Stimulated activated CD8-positive, alpha-beta memory T cell treated with anti-CD3 and anti-CD28 coated beads, Interleukin-4, amount 100 ng/mL, for 24 hours (primary cell): ENCODE measurements around the gene FAM227A.
"Not testable (repeated sequence)": the region's sequence is repeated elsewhere in the genome, so short reads cannot be mapped to it uniquely, and the experiment has no call there.

ENCODE experiments used
- DNase-seq: peaks from one replicate; pipeline ENCODE4 v3.0.0-alpha.2; 2020; ENCODE audit warnings: low read depth

FAM227A gene

GRCh38 chr22:38657045-38657909 is 1.1 kb upstream of the FAM227A start:
- DNase-seq = no peak

DNA sequence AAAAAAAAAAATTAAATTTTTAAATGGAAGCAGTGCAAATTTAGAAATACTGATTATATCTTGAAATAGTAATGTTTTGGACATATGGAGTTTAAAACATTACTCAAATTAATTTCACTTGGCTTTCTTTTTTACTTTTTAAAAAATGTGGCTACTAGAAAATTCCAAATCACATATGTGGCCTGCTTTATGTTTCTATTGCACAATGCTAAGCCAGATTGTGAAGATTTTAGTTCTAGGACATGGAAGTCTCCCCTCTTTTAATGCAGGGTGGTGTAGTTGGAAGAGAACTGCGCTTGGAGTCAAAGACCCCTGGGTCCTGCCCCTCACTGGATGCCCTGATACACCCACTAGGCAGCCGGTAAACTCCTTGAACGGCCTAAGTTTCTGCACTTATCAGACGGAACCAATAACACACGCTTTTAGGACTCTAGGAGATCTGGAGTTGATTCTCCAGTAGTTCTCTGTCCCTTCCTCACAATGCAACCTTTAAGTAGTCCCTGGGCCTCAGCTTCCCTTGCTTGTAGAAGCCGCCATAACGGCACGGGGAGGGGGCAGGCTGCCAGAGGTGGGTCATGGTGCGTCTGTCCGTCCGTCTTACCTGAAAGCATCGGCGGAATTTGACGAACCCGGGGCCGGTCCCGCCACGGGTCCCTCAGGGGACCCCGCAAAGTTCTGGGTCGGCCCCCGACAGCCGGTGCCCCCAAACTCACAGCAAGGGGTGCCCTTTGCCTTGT is 505 bp downstream of the FAM227A start:
- no peak for DNase-seq

- no peak for DNase-seq
Observed at GRCh38 chr22:38653741-38654140, 2.5 kb downstream of the FAM227A start.

- DNase-seq = no peak
Observed at GRCh38 chr22:38652859-38653258, 3.3 kb downstream of the FAM227A start.

- no peak for DNase-seq
Observed at GRCh38 chr22:38649841-38650522, 6.2 kb downstream of the FAM227A start.

DNA sequence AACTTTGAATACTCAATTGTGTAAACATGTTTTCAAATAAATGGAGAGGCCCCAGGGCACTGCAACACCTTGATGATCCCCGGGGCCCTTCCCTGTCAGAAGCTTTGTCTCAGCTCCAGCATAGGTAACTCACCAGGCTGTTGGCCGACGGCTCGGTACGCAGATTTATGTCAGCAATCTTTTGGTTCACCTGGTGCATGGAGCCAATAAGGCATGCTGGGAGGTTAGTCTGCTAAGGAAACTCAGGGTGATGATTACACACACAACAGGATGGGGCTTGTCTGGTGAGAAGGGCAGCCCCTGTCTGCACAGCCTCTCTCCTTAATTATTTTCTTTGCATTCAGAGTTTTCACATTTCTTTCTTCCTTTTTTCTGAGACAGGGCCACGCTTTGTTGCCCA is 10.8 kb downstream of the FAM227A start:
- DNase-seq = no peak

DNA sequence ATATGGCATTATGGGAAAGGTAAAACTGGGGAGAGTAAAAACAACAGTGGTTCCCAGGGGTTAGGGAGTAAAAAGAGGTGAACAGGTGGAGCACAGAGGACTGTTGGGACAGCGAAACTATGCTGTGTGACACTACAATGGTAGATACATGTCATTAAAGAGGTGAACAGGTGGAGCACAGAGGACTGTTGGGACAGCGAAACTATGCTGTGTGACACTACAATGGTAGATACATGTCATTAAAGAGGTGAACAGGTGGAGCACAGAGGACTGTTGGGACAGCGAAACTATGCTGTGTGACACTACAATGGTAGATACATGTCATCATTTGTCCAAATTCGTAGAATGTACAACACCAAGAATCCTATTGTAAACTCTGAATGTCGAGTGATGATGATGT is 11.9 kb downstream of the FAM227A start:
- DNase-seq = not testable (repeated sequence)

GRCh38 chr22:38641476-38642040 is 14.6 kb downstream of the FAM227A start:
- DNase-seq = no peak

- DNase-seq = no peak
Observed at GRCh38 chr22:38638728-38639127, 17.5 kb downstream of the FAM227A start.

DNA sequence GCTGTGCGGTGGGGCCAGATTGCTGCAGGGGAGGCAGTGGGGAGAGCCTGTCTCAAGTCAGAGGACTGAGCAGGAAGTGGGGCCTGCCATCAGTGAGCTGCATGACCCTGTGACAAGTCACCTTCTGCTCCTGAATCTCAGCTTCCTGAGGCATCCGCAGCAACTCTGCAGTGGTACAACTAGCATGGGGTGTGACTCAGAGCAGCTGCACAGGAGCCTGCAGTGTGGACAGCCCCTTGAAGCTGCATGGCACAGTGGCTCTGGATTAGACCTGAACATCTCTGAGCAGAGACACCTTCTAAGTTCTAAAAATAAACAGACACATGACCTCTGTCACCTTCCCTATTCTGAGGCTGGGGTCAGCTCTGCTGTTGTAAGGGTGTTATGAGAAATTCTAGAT is 18.0 kb downstream of the FAM227A start:
- no peak for DNase-seq

DNA sequence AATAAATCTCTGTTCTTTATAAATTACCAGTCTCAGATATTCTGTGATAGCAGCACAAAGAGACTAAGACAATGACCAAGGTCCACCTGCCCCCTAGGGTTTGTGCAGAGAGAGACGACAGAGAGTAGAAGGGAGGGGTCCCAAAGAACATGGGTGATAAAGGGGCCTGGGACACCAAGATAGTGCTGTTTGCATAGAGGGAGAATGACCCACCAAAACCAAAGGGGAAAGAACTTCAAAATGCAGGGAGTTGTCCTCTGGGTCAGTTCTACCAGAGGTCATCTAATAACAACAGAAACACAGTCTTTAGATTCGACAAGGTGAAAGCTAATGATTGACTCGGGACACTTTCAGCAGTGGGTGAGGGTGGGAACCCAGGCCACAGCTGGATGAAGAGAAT is 23.7 kb downstream of the FAM227A start:
- DNase-seq = no peak

- no peak for DNase-seq
Observed at GRCh38 chr22:38631724-38632123, 24.5 kb downstream of the FAM227A start.

GRCh38 chr22:38629108-38629507 is 27.1 kb downstream of the FAM227A start:
- no peak for DNase-seq

GRCh38 chr22:38628444-38628843 is 27.7 kb downstream of the FAM227A start:
- no peak for DNase-seq

DNA sequence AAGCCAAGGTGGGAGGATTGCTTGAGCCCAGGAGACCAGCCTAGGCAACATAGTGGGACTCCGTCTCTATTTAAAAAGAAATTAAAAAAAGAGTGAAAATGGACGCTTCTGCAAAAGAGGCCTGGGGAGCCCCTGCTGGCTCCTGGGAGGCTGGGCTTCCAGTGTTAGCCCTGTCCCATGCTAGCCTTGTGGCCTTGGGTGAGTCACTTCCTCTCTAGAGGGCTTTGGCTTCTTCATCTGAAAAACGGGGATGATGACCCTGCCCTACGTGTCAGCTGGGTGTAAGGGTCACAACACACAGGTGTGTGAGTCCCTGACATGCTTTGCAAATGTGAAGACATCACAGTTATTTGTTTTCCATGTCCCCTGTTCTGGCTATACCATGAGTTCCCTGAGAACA is 32.8 kb downstream of the FAM227A start:
- DNase-seq = no peak

DNA sequence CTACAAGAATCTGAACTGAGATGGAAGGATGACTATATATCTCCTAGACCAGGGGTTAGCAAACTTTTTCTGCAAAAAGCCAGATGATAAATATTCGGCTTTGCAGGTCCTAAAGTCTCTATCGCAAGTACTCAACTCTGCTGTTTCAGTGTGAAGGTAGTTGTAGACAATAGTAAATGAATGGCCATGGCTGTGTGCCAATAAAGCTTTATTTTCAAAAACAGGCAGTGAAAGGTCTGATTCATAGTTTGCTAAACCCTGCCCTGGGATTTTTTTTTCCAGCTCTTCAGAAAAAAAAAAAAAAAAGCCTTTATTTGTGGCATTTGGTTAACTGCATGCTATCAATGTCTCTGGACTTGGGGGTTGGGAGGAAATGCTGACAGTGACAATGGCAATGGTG is 37.5 kb downstream of the FAM227A start:
- no peak for DNase-seq

- DNase-seq = no peak
Observed at GRCh38 chr22:38618258-38618657, 37.9 kb downstream of the FAM227A start.

- not testable (repeated sequence) for DNase-seq
Observed at GRCh38 chr22:38615064-38615405, 41.2 kb downstream of the FAM227A start.

DNA sequence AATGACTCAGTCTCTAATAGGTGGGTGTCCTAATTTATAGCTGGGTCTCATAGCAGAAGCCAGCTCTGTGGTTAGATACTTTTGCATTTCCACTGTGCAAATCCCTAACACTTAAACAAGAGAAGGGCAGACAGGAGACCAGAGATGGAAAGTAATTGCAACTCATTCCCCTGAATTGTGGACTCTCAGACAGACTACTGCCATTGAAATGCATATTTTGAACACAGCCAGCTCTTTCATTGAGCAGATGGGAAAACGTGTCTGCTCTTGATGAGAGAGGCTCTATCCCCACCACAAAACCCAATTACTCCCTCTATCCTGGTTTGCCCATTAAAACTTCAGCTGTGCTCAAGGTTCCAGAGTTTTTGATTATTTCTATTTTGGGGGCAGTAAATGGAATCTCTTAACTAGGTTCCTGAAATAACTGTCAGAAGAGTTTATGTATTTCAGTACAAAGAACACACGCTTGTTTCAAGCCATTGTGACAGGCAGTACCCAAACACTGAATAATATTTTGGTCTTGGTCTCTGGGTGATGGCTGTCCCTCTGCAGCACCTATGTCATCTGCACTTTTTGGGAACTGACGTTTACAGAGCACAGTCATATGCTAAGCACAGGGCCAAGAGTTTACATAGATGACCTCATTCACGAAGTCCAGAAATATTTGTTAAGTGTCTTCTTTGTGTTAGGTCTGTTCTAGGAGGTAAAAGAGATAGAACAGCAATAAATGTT is 41.7 kb downstream of the FAM227A start:
- no peak for DNase-seq

DNA sequence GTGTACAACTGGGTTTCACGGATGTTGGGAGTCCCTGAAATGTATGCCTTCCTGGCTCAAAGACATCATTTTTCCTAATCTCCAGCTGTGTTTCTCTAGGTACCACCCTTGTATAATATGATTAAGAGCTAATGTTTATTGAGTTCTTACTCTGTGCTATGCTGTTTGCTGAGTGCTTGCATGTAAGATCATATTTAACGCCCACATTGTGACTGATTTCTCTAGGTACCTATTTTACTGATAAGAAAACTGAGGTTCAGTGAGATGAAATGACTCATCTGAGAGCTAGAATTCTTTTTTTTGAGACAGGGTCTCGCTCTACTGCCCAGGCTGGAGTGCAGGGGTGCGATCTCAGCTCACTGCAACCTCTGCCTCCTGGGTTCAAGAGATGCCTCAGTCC is 42.6 kb downstream of the FAM227A start:
- no peak for DNase-seq

- DNase-seq = no peak
Observed at GRCh38 chr22:38612217-38613006, 43.8 kb downstream of the FAM227A start.
